Measurements from ENCODE around the gene KLF16.

DNA sequence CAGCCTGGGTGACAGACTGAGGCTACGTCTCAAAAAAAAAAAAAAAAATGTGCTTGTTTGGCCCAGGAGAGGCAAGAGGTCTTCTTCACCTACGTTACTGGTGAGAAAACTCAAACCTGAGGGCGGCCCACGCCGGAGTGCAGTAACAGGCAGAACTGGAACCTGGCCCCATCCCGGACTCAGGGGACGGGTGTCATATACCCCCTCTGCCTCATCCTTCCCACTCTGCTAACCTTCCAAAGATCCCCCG, 41.4 kb upstream of the KLF16 start:
- TF ChIP-seq, protein P1, sequence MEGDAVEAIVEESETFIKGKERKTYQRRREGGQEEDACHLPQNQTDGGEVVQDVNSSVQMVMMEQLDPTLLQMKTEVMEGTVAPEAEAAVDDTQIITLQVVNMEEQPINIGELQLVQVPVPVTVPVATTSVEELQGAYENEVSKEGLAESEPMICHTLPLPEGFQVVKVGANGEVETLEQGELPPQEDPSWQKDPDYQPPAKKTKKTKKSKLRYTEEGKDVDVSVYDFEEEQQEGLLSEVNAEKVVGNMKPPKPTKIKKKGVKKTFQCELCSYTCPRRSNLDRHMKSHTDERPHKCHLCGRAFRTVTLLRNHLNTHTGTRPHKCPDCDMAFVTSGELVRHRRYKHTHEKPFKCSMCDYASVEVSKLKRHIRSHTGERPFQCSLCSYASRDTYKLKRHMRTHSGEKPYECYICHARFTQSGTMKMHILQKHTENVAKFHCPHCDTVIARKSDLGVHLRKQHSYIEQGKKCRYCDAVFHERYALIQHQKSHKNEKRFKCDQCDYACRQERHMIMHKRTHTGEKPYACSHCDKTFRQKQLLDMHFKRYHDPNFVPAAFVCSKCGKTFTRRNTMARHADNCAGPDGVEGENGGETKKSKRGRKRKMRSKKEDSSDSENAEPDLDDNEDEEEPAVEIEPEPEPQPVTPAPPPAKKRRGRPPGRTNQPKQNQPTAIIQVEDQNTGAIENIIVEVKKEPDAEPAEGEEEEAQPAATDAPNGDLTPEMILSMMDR (IDR thresholded peaks at IDR 0.05) = no peak
- no peak for TF ChIP-seq POLR2A (IDR thresholded peaks at IDR 0.05)

All from thyroid gland (tissue), 4 donors.